OCI-M2 (cell line): ENCODE measurements around the gene NPTN.
A peak's percentile ranks its signal among the peaks of the same experiment; 100 is the strongest.
"Not testable (repeated sequence)": the region's sequence is repeated elsewhere in the genome, so short reads cannot be mapped to it uniquely, and the experiment has no call there.

Experiments used
- DNase-seq: peaks from one replicate; lab custom pipeline; 2025; ENCODE audit not compliant: unreplicated experiment; lab: John Stamatoyannopoulos, UW

The NPTN gene

GRCh38 chr15:73633111-73633990 lies at the start of gene NPTN:
Gene NPTN, minus strand, starts transcription at chr15:73633389. Its CDS starts 174 bp downstream, at chr15:73633215.
- DNase-seq = peak; percentile 49

DNA sequence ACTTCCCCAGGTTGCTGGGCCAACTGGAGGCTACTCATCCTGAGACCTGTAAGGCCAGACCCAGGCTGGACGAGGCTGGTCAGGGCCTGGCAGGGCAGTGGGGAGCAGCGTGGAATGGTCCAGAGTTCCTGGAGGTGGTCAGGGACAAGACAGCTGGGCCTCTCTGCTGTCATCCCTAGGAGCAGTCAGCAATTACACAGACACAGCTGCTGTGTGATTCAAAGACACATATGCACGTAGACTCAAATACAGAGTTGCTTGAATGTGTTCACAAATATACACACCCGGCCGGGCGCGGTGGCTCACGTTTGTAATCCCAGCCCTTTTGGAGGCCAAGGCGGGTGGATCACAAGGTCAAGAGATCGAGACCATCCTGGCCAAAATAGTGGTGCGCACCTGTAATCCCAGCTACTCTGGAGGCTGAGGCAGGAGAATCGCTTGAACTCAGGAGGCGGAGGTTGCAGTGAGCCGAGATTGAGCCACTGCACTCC lies 49.5 kb upstream of the NPTN start:
- DNase-seq = no peak

DNA sequence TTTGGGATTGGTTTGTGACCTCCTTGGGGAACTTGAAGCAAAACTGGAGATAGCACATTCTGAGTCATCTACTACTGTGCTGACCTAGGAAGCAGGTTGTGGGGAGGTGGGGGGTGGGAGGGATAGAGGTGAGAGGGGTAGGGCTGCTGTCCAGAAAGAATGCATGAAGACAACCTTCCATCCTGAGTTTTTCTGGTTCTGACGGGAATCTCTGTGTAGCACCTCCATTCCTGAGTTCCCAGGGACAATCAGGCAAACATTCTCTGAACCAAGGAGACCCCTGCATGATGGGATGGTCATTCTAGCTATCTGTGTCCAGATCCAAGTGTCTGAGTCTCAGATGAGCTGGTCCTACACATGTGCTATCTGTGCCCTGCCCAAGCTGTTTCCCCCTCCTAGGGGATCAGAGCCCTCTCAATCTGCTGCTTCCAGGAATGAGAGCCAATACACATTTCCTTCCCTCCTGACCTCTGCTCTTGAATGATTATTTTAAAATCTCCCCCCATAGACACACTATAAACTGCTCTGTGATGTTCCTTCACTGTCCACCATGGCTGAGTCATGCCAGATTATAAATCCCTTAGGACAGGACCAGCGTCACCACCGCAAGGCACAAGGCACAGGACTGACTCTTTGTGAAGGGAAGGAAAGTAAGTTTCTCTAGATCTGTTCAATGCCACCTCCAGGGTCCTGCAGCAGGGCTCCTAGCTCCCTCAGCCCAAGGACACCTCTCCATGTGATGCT lies 48.8 kb upstream of the NPTN start:
- DNase-seq = no peak

GRCh38 chr15:73681063-73681462 lies 47.9 kb upstream of the NPTN start:
- no peak for DNase-seq

GRCh38 chr15:73680549-73680948 lies 47.4 kb upstream of the NPTN start:
- DNase-seq = no peak

DNA sequence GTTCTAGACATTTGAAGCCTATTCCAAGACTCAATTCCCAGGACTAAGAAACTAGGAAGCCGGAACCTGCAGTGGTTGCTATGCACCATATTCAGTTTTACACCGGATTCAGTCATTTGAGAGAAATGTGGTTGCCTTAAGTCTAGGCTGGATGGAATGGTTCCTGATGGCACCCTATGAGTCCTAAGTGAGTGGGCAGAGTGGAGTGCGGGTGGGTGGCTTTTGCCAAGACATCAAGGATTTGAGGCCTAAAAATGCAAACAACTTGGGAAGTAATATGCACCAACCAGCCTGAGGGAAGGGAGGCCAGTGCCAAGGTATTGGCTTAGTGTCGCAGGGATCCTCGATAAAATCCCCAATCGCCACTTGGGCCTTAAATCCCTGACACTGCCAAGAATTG lies 46.8 kb upstream of the NPTN start:
- DNase-seq = no peak

GRCh38 chr15:73679180-73679579 lies 46.0 kb upstream of the NPTN start:
- no peak for DNase-seq

DNA sequence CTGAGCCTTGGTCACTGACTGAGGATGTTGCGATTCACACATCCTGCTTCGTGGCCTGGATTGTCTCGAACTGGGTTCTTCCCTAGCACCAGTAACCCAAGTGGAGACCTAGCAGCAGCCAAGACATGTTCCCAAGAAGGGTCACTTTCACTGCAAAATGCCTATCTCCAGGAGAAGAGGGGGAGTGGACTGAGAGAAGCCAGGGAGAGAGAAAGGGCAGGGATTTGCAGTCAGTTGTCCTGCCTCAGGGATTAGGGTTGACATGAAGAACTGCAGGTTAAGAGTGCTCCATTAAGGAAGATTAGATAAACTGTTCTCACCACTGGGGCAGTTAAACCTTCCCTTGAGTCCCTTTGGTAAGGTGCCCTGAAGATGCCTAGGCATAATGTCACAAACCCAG lies 45.3 kb upstream of the NPTN start:
- DNase-seq = no peak

DNA sequence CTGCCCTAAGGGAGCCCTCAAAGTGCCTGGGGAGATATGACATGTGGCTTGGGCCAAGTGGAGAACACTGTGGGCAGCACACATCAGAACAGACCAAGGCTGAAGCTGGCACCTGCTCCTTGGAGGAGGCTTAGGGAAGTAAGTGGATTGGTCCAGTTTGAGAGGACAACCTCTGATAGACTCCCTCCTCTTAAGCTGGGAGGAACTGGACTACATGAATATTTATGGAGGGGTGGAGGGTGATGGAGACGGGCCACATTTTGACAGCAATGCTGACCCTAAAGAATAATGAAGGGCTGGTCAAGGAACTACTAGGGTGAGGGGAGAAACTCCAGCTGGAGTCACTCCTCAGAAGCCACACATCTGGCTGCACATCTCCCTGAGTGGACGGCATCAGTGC lies 44.5 kb upstream of the NPTN start:
- no peak for DNase-seq

DNA sequence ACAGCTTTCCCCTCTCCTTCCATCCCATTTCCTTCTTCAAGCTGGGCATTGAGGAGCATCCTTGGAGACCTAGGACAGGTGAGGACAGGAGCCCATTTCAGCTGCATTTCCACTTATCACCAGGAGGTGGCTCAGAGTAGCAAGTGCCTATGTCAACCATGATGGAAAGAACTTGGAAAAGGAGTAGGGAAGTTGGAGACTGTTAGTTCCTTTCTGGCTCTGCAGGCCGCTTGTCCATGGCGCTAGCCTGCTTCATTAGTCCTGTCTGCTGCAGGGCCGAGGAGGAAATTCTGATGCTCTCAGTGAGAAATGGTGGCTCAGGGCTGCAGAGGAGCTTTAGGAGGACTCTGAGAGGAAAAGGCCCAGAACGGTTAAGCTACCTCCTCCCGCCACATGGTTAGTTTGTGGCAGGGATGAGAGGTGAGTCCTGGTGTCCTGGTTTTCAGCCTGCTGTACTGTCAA lies 44.0 kb upstream of the NPTN start:
- no peak for DNase-seq

GRCh38 chr15:73674587-73674986 lies 41.4 kb upstream of the NPTN start:
- DNase-seq = no peak

- DNase-seq = no peak
Observed at GRCh38 chr15:73660455-73660854, 27.3 kb upstream of the NPTN start.

GRCh38 chr15:73658645-73659044 lies 25.5 kb upstream of the NPTN start:
- DNase-seq = no peak

- DNase-seq = no peak
Observed at GRCh38 chr15:73655724-73656123, 22.5 kb upstream of the NPTN start.

DNA sequence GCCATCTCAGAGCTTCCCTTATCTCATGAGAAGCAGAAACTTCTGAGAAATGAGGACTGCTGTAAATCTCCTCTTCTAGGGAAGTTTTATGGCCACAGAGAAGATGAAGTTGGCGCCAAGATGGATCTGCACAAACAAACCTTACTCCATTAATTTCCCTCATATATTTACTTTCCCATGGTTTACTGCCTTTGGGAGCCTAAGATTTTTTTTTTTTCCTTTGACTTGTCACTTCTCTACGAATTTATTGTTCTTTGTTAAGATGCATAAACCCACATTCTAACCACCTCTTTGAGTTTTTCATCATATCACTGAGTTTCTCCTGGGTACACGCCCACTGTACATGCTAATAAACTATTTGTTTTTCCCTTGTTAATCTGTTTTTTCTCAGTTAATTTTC lies 21.5 kb upstream of the NPTN start:
- no peak for DNase-seq

- DNase-seq = no peak
Observed at GRCh38 chr15:73650416-73651126, 17.4 kb upstream of the NPTN start.

GRCh38 chr15:73648014-73648295 lies 14.8 kb upstream of the NPTN start:
- no peak for DNase-seq

DNA sequence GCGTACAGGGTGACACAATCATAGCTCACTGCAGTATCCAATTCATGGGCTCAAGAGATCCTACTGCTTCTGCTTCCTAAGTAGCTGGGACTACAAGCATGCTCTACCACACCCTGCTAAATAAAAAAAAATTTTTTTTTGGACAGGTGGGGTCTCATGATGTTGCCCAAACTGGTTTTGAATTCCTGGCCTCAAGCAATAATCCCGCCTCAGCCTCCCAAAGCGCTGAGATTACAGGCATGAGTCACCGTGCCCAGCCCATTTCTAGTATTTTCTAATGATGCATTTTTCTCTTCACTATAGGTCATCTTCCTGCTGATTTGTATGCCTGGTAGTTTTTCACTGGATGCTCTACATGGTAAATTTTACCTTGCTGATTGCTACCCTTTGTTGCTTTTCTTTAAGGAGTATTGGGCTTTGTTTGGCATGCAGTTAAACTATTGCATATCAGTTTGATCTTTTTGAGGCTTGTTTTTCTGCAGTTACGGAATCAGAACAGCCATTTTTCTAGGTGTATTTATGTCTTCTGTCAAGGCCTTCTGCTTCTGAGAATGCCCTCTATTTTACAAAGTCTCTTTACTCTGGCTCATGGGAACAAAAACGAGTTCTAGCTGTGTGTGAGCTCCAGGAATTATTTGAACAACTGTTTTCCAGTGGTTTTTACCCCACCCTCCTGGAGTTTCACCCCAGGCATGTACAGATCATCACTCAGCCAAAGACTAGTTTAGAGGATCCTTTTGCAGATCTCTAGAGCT lies 14.2 kb upstream of the NPTN start:
- DNase-seq = no peak

DNA sequence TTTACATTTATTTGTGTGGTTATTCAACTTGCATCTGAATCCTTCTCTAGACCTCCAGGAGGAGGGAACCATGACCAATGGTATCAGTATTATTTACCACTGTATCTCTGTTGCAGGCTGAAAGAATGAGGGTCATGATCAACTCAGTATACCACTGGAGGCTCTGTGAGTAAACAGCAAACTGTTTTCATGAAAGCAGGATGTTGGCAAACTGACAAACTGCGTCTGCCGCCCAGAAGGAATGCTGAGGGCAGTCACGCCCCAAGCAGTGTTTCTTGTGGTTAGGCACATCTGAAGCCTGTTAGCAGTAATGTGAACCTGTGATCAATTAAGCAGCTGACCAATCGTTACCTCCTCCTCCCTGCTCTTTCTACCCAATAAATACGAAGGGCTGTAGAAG lies 6.3 kb upstream of the NPTN start:
- DNase-seq = not testable (repeated sequence)

GRCh38 chr15:73637527-73637926 lies 4.3 kb upstream of the NPTN start:
- DNase-seq = no peak

DNA sequence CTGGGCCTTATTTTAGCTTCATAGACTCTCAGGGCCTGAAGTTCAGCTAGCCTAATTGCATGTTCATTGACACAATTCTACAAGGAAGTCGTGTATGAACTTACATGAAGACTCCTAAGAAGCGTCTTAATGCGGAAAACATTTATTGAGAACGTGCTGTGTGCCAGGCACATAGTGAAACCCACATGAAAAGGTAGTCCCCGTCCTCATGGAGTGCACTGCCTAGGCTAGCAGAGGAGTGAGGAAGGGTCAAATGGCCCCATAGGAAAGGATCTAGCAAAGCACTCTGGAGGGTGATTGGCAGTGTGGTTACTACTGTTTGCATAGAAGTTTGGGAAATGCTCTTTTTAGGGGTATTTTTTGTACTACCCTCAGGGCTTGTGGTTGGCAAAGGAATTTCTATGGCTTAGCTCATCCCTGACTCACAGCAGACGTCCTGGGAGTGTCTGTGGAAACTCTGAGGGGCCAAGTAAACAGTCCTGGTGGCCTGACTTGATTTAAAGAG lies 854 bp upstream of the NPTN start:
- no peak for DNase-seq
